WERI-Rb-1 (cell line): ENCODE measurements around the gene LST1.

Source experiments
- DNase-seq: peaks from one replicate; pipeline ENCODE4 v3.0.0-alpha.2; 2020
- H3K27ac ChIP-seq: fragments of 250-450 bp; sonication (Bioruptor Pico); 2 replicates; pipeline ENCODE4 v1.5.1; 2020; ENCODE audit warnings: mild to moderate bottlenecking, moderate library complexity
- H3K27me3 ChIP-seq: fragments of 250-450 bp; sonication (Bioruptor Pico); 2 replicates; pipeline ENCODE4 v1.5.1; 2021; ENCODE audit warnings: mild to moderate bottlenecking, low read depth, moderate library complexity; ENCODE audit not compliant: insufficient read depth, severe bottlenecking
- H3K36me3 ChIP-seq: fragments of 250-450 bp; sonication (Bioruptor Pico); 2 replicates; pipeline ENCODE4 v1.5.1; 2020; ENCODE audit warnings: mild to moderate bottlenecking, moderate library complexity
- H3K4me3 ChIP-seq: 2 replicates; pipeline ENCODE4 v1.5.1; 2011; ENCODE audit warnings: low read depth, mild to moderate bottlenecking, control low read depth, low read length
- H3K9me3 ChIP-seq: fragments of 250-450 bp; sonication (Bioruptor Pico); 2 replicates; pipeline ENCODE4 v1.5.1; 2021; ENCODE audit warnings: mild to moderate bottlenecking, moderate library complexity; ENCODE audit not compliant: severe bottlenecking
- TF ChIP-seq, protein P1 (sequence below): IDR thresholded peaks from 2 replicates; pipeline ENCODE4 v1.5.1; 2011; ENCODE audit warnings: low read depth, mild to moderate bottlenecking, control low read depth, inconsistent platforms, low read length

Gene LST1

DNA sequence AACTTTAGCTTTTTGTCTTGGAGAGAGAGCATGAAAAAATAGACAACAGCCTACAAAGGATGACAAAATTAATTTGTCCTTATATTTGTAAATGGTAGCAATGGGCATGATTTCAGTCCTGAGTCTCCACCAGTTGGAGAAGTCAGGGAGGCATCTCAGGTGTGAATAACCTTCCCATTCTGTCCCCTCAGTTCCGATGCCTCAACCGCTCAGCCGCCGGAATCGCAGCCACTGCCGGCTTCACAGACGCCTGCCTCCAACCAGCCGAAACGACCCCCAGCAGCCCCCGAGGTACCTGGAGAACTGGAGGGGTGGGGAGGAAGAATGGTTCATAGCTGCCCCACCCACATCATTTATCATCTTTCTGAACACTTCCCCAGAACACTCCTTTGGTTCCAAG, 38.0 kb downstream of the LST1 start:
- no peak overlapping the region for H3K4me3 ChIP-seq
- no peaks in the 10 kb centered on the region for H3K27me3 ChIP-seq
- DNase-seq, result no peak
- no peaks in the 10 kb centered on the region for H3K9me3 ChIP-seq
- H3K36me3 ChIP-seq, result peaks cover 84% of the 10 kb centered on the region
- H3K27ac ChIP-seq, result no peak overlapping the region
- TF ChIP-seq, protein P1, sequence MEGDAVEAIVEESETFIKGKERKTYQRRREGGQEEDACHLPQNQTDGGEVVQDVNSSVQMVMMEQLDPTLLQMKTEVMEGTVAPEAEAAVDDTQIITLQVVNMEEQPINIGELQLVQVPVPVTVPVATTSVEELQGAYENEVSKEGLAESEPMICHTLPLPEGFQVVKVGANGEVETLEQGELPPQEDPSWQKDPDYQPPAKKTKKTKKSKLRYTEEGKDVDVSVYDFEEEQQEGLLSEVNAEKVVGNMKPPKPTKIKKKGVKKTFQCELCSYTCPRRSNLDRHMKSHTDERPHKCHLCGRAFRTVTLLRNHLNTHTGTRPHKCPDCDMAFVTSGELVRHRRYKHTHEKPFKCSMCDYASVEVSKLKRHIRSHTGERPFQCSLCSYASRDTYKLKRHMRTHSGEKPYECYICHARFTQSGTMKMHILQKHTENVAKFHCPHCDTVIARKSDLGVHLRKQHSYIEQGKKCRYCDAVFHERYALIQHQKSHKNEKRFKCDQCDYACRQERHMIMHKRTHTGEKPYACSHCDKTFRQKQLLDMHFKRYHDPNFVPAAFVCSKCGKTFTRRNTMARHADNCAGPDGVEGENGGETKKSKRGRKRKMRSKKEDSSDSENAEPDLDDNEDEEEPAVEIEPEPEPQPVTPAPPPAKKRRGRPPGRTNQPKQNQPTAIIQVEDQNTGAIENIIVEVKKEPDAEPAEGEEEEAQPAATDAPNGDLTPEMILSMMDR, result no peak

DNA sequence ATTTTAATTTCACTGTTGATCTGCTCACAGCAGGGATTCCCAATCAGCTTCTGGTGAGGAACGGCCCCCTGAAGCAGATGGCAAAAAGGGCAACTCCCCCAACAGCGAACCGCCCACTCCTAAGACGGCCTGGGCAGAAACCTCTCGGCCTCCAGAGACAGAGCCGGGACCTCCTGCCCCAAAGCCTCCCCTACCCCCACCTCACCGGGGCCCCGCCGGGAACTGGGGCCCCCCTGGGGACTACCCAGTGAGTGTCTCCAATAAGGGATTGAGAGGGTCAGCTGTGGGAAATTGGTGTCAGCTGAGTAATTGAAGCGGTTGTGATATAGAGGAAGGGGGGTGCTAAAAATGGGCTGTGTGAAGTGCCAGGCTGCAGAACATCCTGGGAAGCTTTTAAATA, 40.9 kb downstream of the LST1 start:
- TF ChIP-seq, protein P1, result no peak
- Histone ChIP-seq H3K9me3 (no peaks in the 10 kb centered on the region), H3K36me3 (peaks cover 100% of the 10 kb centered on the region), H3K27ac (no peak overlapping the region), H3K27me3 (no peaks in the 10 kb centered on the region), H3K4me3 (no peak overlapping the region)
- DNase-seq, result no peak

DNA sequence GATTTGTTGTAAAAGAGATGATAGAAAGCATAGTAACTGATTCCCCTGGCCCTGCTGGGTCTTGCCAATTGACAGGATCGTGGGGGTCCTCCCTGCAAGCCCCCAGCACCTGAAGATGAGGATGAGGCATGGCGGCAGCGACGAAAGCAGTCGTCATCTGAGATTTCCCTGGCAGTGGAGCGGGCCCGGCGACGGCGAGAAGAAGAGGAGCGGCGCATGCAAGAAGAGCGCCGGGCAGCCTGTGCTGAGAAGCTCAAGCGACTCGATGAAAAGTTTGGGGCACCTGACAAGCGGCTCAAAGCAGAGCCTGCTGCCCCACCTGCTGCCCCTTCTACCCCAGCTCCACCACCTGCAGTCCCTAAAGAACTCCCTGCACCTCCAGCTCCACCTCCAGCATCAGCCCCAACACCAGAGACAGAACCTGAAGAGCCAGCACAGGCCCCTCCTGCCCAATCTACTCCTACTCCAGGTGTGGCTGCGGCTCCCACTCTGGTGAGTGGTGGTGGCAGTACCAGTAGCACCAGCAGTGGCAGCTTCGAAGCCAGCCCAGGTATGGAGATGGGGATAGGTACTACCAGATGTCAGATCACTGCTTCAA, 41.7 kb downstream of the LST1 start:
- Histone ChIP-seq H3K27ac (no peak overlapping the region), H3K36me3 (peaks cover 100% of the 10 kb centered on the region), H3K27me3 (no peaks in the 10 kb centered on the region), H3K9me3 (no peaks in the 10 kb centered on the region), H3K4me3 (no peak overlapping the region)
- TF ChIP-seq, protein P1, result no peak
- DNase-seq, result no peak

DNA sequence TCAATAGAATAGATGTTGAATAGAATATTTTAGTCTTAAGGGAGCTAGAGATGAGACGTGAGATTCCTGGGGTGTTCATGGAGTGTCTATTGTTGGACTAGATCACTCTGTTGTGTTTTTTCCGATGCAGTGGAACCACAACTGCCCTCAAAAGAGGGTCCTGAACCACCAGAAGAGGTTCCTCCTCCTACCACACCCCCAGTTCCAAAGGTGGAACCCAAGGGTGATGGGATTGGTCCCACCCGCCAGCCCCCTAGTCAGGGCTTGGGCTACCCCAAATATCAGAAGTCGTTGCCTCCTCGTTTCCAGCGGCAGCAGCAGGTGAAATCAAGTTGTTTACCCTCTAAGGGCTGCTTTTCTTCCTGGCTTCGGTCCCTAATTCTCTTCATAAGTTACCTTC, 42.9 kb downstream of the LST1 start:
- TF ChIP-seq, protein P1, result no peak
- H3K9me3 ChIP-seq, result no peaks in the 10 kb centered on the region

DNA sequence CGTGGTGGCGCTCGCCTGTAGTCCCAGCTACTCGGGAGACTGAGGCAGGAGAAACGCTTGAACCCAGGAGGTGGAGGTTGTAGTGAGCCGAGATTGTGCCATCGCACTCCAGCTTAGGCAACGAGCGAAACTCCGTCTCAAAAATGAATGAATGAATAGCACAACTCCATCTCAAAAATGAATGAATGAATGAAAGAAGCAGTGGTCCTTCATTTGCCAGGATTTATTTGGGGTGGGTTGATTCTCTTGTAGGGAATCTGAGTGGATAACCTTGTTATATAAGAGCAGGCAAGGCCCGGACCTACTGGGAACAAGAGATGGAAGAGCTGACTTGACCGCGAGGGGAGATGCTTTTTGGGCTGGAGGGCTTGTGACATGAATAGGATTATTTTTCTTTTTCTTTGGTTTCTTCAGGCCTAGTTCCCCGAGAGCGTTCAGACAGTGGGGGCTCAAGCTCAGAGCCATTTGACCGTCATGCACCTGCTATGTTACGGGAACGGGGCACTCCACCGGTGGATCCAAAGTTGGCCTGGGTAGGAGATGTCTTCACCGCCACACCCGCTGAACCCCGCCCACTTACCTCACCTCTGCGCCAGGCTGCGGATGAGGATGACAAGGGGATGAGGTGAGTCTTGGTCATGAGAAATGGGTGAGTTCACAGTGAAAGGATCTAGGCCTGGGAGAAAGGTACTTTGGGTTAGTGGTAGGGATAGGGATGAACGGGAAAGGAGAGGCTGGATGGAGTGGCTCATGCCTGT, 44.3 kb downstream of the LST1 start:
- peaks cover 100% of the 10 kb centered on the region for H3K36me3 ChIP-seq

More for the DNA sequence above, 42.9 kb downstream of the LST1 start:
- Histone ChIP-seq H3K27ac (no peak overlapping the region), H3K36me3 (peaks cover 100% of the 10 kb centered on the region), H3K4me3 (no peak overlapping the region), H3K27me3 (no peaks in the 10 kb centered on the region)
- DNase-seq, result no peak

More for the DNA sequence above, 44.3 kb downstream of the LST1 start:
- no peak overlapping the region for H3K4me3 ChIP-seq
- no peak overlapping the region for H3K27ac ChIP-seq
- no peak for DNase-seq
- TF ChIP-seq, protein P1, result no peak
- H3K27me3 ChIP-seq, result no peaks in the 10 kb centered on the region
- no peaks in the 10 kb centered on the region for H3K9me3 ChIP-seq
